ENCODE data around the gene PIGZ. TPM values are rescaled to one million over a fixed set of nuclear protein-coding genes. Genes with fewer than 3 reads are reported as not detected.

PIGZ gene
- total and polyA plus RNA-seq, 7 donors = 2.9 to 8.0 (median 3.5) TPM

GRCh38 chr3:196903740-196904139, 64.9 kb downstream of the PIGZ start:
- TF ChIP-seq, protein P1, sequence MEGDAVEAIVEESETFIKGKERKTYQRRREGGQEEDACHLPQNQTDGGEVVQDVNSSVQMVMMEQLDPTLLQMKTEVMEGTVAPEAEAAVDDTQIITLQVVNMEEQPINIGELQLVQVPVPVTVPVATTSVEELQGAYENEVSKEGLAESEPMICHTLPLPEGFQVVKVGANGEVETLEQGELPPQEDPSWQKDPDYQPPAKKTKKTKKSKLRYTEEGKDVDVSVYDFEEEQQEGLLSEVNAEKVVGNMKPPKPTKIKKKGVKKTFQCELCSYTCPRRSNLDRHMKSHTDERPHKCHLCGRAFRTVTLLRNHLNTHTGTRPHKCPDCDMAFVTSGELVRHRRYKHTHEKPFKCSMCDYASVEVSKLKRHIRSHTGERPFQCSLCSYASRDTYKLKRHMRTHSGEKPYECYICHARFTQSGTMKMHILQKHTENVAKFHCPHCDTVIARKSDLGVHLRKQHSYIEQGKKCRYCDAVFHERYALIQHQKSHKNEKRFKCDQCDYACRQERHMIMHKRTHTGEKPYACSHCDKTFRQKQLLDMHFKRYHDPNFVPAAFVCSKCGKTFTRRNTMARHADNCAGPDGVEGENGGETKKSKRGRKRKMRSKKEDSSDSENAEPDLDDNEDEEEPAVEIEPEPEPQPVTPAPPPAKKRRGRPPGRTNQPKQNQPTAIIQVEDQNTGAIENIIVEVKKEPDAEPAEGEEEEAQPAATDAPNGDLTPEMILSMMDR (IDR thresholded peaks at IDR 0.05) = no peak
- Histone ChIP-seq H3K4me3 (no peak overlapping the region), H3K27ac (peak overlapping the region; percentile 36), H3K36me3 (ENCODE audit: insufficient read depth in 1 of 2, low read depth in 1 of 2) (peaks cover 16 to 85% of the 10 kb centered on the region in 2 donors), H3K27me3 (ENCODE audit: insufficient read depth in 3 of 3, low read length in 2 of 3) (no peaks in the 10 kb centered on the region), H3K9me3 (no peaks in the 10 kb centered on the region), H3K4me1 (no peaks in the 10 kb centered on the region)
- 25 to 47% (median 40%) methylated on average over 2 of the region's 2 CpGs for WGBS, 3 donors
- DNase-seq (no peak), ATAC-seq (peak in 3 of 4 donors; percentile 46 to 78 (median 76))
- intact Hi-C loops (cut with DNase I) = no loop called here

- peaks cover 16 to 78% of the 10 kb centered on the region in 2 donors for H3K36me3 ChIP-seq (ENCODE audit: insufficient read depth in 1 of 2, low read depth in 1 of 2)
- intact Hi-C loops (cut with DNase I) = no loop called here
- no peaks in the 10 kb centered on the region for H3K4me1 ChIP-seq
- no peak overlapping the region for H3K27ac ChIP-seq
- no peak for DNase-seq
- H3K9me3 ChIP-seq = no peaks in the 10 kb centered on the region
- ATAC-seq = peak in 1 of 4 donors; percentile 27
- no peaks in the 10 kb centered on the region for H3K27me3 ChIP-seq (ENCODE audit: insufficient read depth in 3 of 3, low read length in 2 of 3)
- no peak overlapping the region for H3K4me3 ChIP-seq
- WGBS, 3 donors = 65 to 85% (median 67%) methylated on average over 1 of the region's 1 CpG
- TF ChIP-seq, protein P1 (IDR thresholded peaks at IDR 0.05) = no peak
Observed at GRCh38 chr3:196902296-196902695, 66.3 kb downstream of the PIGZ start.

GRCh38 chr3:196901768-196902167, 66.9 kb downstream of the PIGZ start:
- intact Hi-C loops (cut with DNase I) = no loop called here
- Histone ChIP-seq H3K27me3 (ENCODE audit: insufficient read depth in 3 of 3, low read length in 2 of 3) (no peaks in the 10 kb centered on the region), H3K9me3 (no peaks in the 10 kb centered on the region), H3K4me1 (no peaks in the 10 kb centered on the region), H3K27ac (no peak overlapping the region), H3K36me3 (ENCODE audit: insufficient read depth in 1 of 2, low read depth in 1 of 2) (peaks cover 16 to 73% of the 10 kb centered on the region in 2 donors), H3K4me3 (no peak overlapping the region)
- TF ChIP-seq, protein P1 (IDR thresholded peaks at IDR 0.05) = no peak
- no peak for DNase-seq
- 91 to 97% (median 93%) methylated on average over 1 of the region's 1 CpG for WGBS, 3 donors
- no peak for ATAC-seq

Other genes starting within 250 kb of the PIGZ start
- gene PAK2, start 229.0 kb downstream of the PIGZ start, total RNA-seq = 10 to 100 TPM; 44.3 to 79.4 (median 58.3) TPM
- 10 to 100 TPM; 17.3 to 36.2 (median 29.3) TPM for gene PAK2, start 229.0 kb downstream of the PIGZ start, polyA plus RNA-seq
- gene SENP5, start 100.9 kb downstream of the PIGZ start, total RNA-seq = 10 to 100 TPM; 15.5 to 30.6 (median 24.9) TPM
- 10 to 100 TPM in 1 of 3 donors, 1 to 10 TPM in 2; 8.1 to 37.7 (median 9.3) TPM for gene SENP5, start 100.9 kb downstream of the PIGZ start, polyA plus RNA-seq
- 10 to 100 TPM; 37.0 to 53.2 (median 48.7) TPM for gene NCBP2, start 26.3 kb downstream of the PIGZ start, total RNA-seq
- 10 to 100 TPM; 33.1 to 78.5 (median 55.7) TPM for gene NCBP2, start 26.3 kb downstream of the PIGZ start, polyA plus RNA-seq
- under 1 TPM; 0.54 to 0.97 (median 0.72) TPM for gene MELTF, start 61.0 kb upstream of the PIGZ start, total RNA-seq
- gene MELTF, start 61.0 kb upstream of the PIGZ start, polyA plus RNA-seq = under 1 TPM; 0.23 to 0.55 (median 0.44) TPM